Stomach (tissue), 4 donors: ENCODE results near the gene FOXK2.

Experiments used
- CTCF ChIP-seq, 7 experiments: fragments of 450-650 bp in 4 of 7; fragments of 200-600 bp in 3 of 7; sonication (generic) in 3 of 7; IDR thresholded peaks; one replicate each; pipeline ENCODE4 v1.5.1; 2016 to 2019; ENCODE audit warnings: antibody characterized with exemption in 7 of 7, control low read depth in 2 of 7, mild to moderate bottlenecking in 1 of 7
- POLR2A ChIP-seq, 4 donors: fragments of 450-650 bp; IDR thresholded peaks; one replicate each; pipeline ENCODE4 v1.6.1; 2016; ENCODE audit warnings: antibody characterized with exemption in 4 of 4, control low read depth in 2 of 4, mild to moderate bottlenecking in 1 of 4, moderate library complexity in 1 of 4
- POLR2AphosphoS5 ChIP-seq, 3 donors: sonication (generic); formaldehyde crosslinking; IDR thresholded peaks; one replicate each; pipeline ENCODE4 v1.6.1; 2016; ENCODE audit warnings: antibody characterized with exemption in 3 of 3

GRCh38 chr17:82560802-82561428, 41.4 kb downstream of the FOXK2 start:
- TF ChIP-seq POLR2AphosphoS5 (IDR thresholded peaks at IDR 0.05) = no peak
- no peak for TF ChIP-seq CTCF (IDR thresholded peaks at IDR 0.05)
- TF ChIP-seq POLR2A (IDR thresholded peaks at IDR 0.05) = no peak
